HL-60 (cell line): Measurements from ENCODE around the gene MTM1.

Source experiments
- DNase-seq, 2 experiments: peaks; one replicate each; pipeline ENCODE4 v3.0.0-alpha.2; 2010 to 2020; ENCODE audit warnings: low read depth in 1 of 2, low spot score in 1 of 2
- H3K27ac ChIP-seq: fragments of 250-450 bp; sonication (Bioruptor Pico); replicated peaks from 2 replicates; pipeline ENCODE4 v1.5.1; 2020; ENCODE audit warnings: mild to moderate bottlenecking, moderate library complexity
- H3K27me3 ChIP-seq: fragments of 250-450 bp; sonication (Bioruptor Pico); 2 replicates; pipeline ENCODE4 v1.5.1; 2021; ENCODE audit warnings: mild to moderate bottlenecking, moderate library complexity; ENCODE audit not compliant: insufficient read depth, poor library complexity, severe bottlenecking
- H3K4me3 ChIP-seq: replicated peaks from 2 replicates; pipeline ENCODE4 v1.5.1; 2011; ENCODE audit warnings: mild to moderate bottlenecking, control low read depth, low read length; ENCODE audit not compliant: insufficient read depth
- CTCF ChIP-seq: IDR thresholded peaks from one replicate; pipeline ENCODE4 v1.5.1; 2011; ENCODE audit warnings: low read length, control low read depth, inconsistent platforms; ENCODE audit not compliant: insufficient read depth
- GABPA ChIP-seq: IDR thresholded peaks from 2 replicates; pipeline ENCODE4 v1.6.1; 2012; ENCODE audit warnings: low read depth
- POLR2AphosphoS5 ChIP-seq: IDR thresholded peaks from 2 replicates; pipeline ENCODE4 v1.6.1; 2012; ENCODE audit warnings: low read depth
- REST ChIP-seq: IDR thresholded peaks from 2 replicates; pipeline ENCODE4 v1.6.1; 2012; ENCODE audit warnings: low read depth; ENCODE audit not compliant: insufficient replicate concordance
- SPI1 ChIP-seq: IDR thresholded peaks from 2 replicates; pipeline ENCODE4 v1.6.1; 2012; ENCODE audit warnings: low read depth, mild to moderate bottlenecking, borderline replicate concordance

MTM1 gene

DNA sequence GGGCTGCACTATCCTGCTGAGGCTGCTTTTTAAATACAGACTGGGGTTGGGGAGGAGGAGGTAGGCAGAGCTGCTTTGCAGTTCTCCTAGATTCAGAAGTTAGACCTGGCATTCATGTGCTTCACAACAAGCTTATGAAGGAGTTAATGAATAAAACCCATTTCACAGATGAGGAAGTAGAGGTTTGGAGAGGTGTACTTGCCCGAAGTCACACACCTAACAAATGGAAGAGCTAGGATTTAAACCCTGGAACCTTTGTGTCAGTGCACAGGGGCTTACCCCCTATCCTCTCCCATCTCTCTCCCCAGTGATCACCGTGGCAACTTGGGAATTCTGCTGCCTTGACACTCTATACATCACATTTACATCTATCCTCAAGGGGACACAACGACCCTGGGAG, 3.6 kb upstream of the MTM1 start:
- DNase-seq: no peak
- TF ChIP-seq REST: no peak
- no peak for TF ChIP-seq CTCF
- no peak for TF ChIP-seq GABPA
- no peak for TF ChIP-seq POLR2AphosphoS5
- no peak for TF ChIP-seq SPI1

DNA sequence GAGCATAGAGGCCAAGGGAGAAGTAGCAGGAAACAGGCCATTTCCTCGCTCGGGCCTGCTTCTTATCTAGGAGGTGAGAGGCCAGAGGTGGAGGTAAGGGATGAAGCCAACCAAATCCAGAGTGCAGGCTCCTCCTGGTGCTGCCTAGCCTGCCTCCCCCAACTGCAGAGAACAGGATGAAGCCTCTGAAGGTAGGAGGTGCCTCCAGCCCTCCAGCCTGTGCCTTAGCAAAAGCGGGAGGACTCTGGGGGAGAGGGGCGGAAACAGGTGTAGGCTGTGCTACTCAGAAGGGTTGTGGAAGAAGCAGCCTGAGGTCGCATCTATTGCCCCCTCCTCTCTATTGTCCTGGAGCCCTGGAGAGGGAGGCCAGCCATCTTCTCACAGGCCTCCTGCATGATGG, 2.9 kb upstream of the MTM1 start:
- no peak overlapping the region for H3K4me3 ChIP-seq
- H3K27ac ChIP-seq: no peak overlapping the region
- DNase-seq: no peak
- no peaks in the 10 kb centered on the region for H3K27me3 ChIP-seq
- TF ChIP-seq GABPA (no peak), SPI1 (no peak), CTCF (no peak), POLR2AphosphoS5 (no peak), REST (no peak)

More for the DNA sequence above, 3.6 kb upstream of the MTM1 start:
- Histone ChIP-seq H3K27ac (no peak overlapping the region), H3K27me3 (no peaks in the 10 kb centered on the region), H3K4me3 (no peak overlapping the region)

DNA sequence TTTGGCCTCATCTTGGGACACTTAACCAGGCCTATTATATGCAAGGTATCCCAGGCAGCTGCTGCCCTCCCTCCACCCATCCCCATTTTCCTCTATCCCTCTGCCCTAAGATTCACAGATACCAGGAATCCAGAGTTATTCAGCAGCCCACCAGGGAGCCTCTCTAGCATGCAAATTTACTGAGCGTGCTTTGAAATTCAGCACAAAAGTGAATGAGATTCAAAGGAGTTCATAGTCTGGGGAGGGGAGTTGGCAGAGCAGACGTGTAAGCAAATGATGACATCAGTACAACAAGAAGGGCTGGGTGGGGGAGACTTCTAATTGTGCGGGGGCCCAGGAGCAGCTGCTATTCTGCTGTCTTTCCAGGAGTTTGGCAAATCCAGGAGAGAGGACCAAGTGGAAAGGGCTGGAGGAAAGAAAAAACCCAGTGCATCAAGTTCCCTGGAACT, 1.7 kb upstream of the MTM1 start:
- Histone ChIP-seq H3K27me3 (no peaks in the 10 kb centered on the region), H3K27ac (no peak overlapping the region), H3K4me3 (no peak overlapping the region)
- no peak for DNase-seq
- TF ChIP-seq REST (no peak), POLR2AphosphoS5 (no peak), CTCF (no peak), SPI1 (no peak), GABPA (no peak)
